Fibroblast of lung (primary cell): ENCODE results near the gene SMAD2. TPM values are rescaled to one million over a fixed set of nuclear protein-coding genes. Genes with fewer than 3 reads are reported as not detected.

Source experiments
- DNase-seq, 2 donors: peaks; one replicate each; pipeline versions ENCODE4 v3.0.0 to v3.0.0-alpha.2; 2010; ENCODE audit warnings: low read depth in 2 of 2
- H2AFZ ChIP-seq: 2 replicates; pipeline ENCODE4 v1.5.1; 2012; ENCODE audit warnings: low read length, control low read depth, inconsistent platforms
- H3K27ac ChIP-seq: 2 replicates; pipeline ENCODE4 v1.5.1; 2011; ENCODE audit warnings: low read length, control low read depth; ENCODE audit not compliant: insufficient read depth
- H3K27me3 ChIP-seq: 2 replicates; pipeline ENCODE4 v1.5.1; 2011; ENCODE audit warnings: mild to moderate bottlenecking, low read length; ENCODE audit not compliant: control insufficient read depth, insufficient read depth
- H3K36me3 ChIP-seq: 2 replicates; pipeline ENCODE4 v1.5.1; 2011; ENCODE audit warnings: low read length; ENCODE audit not compliant: control insufficient read depth, insufficient read depth
- H3K4me1 ChIP-seq: 2 replicates; pipeline ENCODE4 v1.5.1; 2011; ENCODE audit warnings: low read length; ENCODE audit not compliant: control insufficient read depth, insufficient read depth; ENCODE audit errors: extremely low read depth
- H3K4me2 ChIP-seq: 2 replicates; pipeline ENCODE4 v1.5.1; 2011; ENCODE audit warnings: low read length, control low read depth; ENCODE audit not compliant: insufficient read depth; ENCODE audit errors: extremely low read depth
- H3K4me3 ChIP-seq, 4 experiments: fragments of 200-600 bp in 1 of 4; sonication (generic) in 1 of 4; replicated peaks in 1 of 4; 2 replicates each; pipeline ENCODE4 v1.5.1; 2011 to 2016; ENCODE audit warnings: low read length in 4 of 4, low read depth in 3 of 4, mild to moderate bottlenecking in 3 of 4, control low read depth in 2 of 4, inconsistent platforms in 1 of 4, mixed read lengths in 1 of 4; ENCODE audit not compliant: insufficient read depth in 1 of 4; ENCODE audit errors: control extremely low read depth in 1 of 4
- H3K79me2 ChIP-seq: 2 replicates; pipeline ENCODE4 v1.5.1; 2012; ENCODE audit warnings: mild to moderate bottlenecking, low read length, inconsistent platforms; ENCODE audit not compliant: control insufficient read depth, insufficient read depth
- H3K9ac ChIP-seq: 2 replicates; pipeline ENCODE4 v1.5.1; 2011; ENCODE audit warnings: mild to moderate bottlenecking, low read length, control low read depth; ENCODE audit not compliant: insufficient read depth
- H3K9me3 ChIP-seq: 2 replicates; pipeline ENCODE4 v1.5.1; 2012; ENCODE audit warnings: low read depth, low read length; ENCODE audit not compliant: control insufficient read depth, insufficient read depth
- H4K20me1 ChIP-seq: 2 replicates; pipeline ENCODE4 v1.5.1; 2011; ENCODE audit warnings: low read length; ENCODE audit not compliant: control insufficient read depth, insufficient read depth; ENCODE audit errors: extremely low read depth
- EZH2 ChIP-seq: IDR thresholded peaks from 2 replicates; pipeline ENCODE4 v1.5.1; 2012; ENCODE audit warnings: low read length, control low read depth, mild to moderate bottlenecking; ENCODE audit errors: missing control alignments
- polyA plus RNA-seq, 2 donors: library from polyadenylated mRNA; depleted of rRNA in 1 of 2; stranded (reverse) in 1 of 2; unstranded in 1 of 2; fragments of >200 nt; gene quantifications; 2 replicates each; pipeline ENCODE4 v1.2.1, GENCODE V29; 2011 to 2012; ENCODE audit warnings: missing spikeins in 1 of 2
- total RNA-seq: library from RNA; depleted of rRNA; stranded (reverse); fragments of >200 nt; gene quantifications from 2 replicates; pipeline ENCODE4 v1.2.1, GENCODE V29; 2014
- TF ChIP-seq, protein P1 (sequence below), 2 donors: IDR thresholded peaks in 1 of 2; conservative IDR thresholded peaks in 1 of 2; 1 replicate in 1 of 2; 2 replicates in 1 of 2; pipeline ENCODE4 v1.5.1; 2011 to 2012; ENCODE audit warnings: low read length in 2 of 2, control low read depth in 1 of 2, inconsistent platforms in 1 of 2, low read depth in 1 of 2, mild to moderate bottlenecking in 1 of 2

The SMAD2 gene
- total and polyA plus RNA-seq, 2 donors (not counting 1 experiment from before 2014, with no cell fraction given) = 76.0 to 111 TPM

DNA sequence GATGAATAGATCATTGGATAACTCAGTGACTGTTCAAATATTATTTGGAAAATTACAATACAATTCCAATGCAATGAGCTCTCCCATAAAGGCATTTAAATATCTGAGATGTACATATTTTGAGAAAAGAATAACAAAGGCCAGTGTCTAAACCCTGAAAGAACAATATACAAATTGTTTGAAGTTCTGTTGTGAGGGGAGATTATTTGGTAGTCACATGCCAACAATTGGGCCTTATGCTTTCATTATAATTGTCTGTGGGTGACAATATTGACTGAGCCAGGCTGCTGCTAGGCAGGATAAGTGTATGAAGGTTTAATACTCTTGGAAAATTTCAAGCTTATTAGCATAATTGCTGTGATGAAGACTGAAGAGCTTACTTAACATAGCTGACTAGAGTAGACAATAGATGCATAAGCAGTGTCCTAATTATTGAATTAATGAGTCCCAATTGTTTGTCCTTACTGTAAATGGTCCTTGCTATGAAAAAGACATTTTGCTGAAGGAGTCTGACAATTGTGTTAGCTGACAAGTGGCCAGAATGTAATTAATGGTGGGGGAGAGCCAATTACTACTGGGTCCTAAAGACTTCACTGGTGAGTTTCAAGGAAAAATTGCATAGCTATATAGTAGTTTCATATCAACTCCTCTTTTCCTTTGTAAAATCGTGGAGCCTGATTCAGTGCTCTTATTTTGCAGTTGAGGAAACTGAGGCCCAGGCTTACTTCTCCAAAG, 5.0 kb upstream of the SMAD2 start:
- no peaks in the 10 kb centered on the region for H4K20me1 ChIP-seq
- H2AFZ ChIP-seq = no peak overlapping the region
- TF ChIP-seq, protein P1, sequence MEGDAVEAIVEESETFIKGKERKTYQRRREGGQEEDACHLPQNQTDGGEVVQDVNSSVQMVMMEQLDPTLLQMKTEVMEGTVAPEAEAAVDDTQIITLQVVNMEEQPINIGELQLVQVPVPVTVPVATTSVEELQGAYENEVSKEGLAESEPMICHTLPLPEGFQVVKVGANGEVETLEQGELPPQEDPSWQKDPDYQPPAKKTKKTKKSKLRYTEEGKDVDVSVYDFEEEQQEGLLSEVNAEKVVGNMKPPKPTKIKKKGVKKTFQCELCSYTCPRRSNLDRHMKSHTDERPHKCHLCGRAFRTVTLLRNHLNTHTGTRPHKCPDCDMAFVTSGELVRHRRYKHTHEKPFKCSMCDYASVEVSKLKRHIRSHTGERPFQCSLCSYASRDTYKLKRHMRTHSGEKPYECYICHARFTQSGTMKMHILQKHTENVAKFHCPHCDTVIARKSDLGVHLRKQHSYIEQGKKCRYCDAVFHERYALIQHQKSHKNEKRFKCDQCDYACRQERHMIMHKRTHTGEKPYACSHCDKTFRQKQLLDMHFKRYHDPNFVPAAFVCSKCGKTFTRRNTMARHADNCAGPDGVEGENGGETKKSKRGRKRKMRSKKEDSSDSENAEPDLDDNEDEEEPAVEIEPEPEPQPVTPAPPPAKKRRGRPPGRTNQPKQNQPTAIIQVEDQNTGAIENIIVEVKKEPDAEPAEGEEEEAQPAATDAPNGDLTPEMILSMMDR (conservative IDR thresholded peaks at IDR 0.05 in 1 of 2, IDR thresholded peaks at IDR 0.05 in 1 of 2; ENCODE audit: low read depth in 1 of 2, low read length in 2 of 2) = no peak
- TF ChIP-seq EZH2 = no peak
- no peaks in the 10 kb centered on the region for H3K36me3 ChIP-seq
- H3K9me3 ChIP-seq = no peaks in the 10 kb centered on the region
- H3K79me2 ChIP-seq = no peaks in the 10 kb centered on the region
- H3K27me3 ChIP-seq = peaks cover 9% of the 10 kb centered on the region
- H3K4me2 ChIP-seq = no peak overlapping the region
- no peak overlapping the region for H3K27ac ChIP-seq
- no peak overlapping the region for H3K9ac ChIP-seq
- H3K4me3 ChIP-seq = no peak overlapping the region
- no peak for DNase-seq
- H3K4me1 ChIP-seq = no peaks in the 10 kb centered on the region

DNA sequence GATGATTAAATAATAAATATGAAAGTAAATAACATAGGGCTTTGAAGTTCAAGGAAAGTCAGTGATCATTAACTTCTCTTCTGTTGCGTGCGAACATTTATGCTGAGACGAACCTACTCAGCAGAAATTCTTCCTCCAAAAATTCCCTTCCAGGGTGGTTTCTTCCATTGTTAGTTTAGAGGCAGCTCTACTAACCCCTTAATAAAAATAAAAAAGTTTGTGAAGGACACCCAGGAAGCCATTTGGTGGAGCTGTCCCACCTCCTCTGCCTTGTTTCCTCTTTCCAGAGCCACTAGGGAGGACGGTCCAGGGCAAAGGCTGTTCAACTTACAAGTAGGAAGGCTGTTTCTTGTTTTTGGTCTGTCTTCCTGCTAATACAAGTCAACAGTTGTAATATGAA, 2.1 kb upstream of the SMAD2 start:
- no peaks in the 10 kb centered on the region for H3K36me3 ChIP-seq
- TF ChIP-seq EZH2 = no peak
- TF ChIP-seq, protein P1 (conservative IDR thresholded peaks at IDR 0.05 in 1 of 2, IDR thresholded peaks at IDR 0.05 in 1 of 2; ENCODE audit: low read depth in 1 of 2, low read length in 2 of 2) = no peak

DNA sequence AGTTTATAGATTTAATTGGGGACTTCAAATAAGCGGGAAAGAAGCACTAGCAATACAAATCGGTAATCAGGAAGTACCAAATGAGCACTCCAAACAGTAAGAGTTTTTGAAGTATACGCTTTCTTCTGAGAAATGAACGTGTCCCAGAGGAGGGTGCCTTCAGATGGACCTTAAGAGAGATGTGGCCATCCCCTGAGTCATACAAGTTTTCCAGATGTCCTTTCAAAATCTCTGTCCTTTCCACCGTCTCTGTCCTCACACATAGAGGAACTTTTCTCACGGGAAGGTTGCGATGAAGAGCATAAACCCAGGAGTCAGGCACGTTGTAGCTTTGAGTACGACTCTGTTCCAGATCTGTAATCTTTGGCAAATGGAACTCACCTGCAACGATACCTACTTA, 1.7 kb upstream of the SMAD2 start:
- Histone ChIP-seq H3K4me1 (no peaks in the 10 kb centered on the region), H3K4me3 (peak overlapping the region in 1 of 4 experiments; percentile 62), H3K27me3 (peaks cover 6% of the 10 kb centered on the region), H4K20me1 (no peaks in the 10 kb centered on the region), H3K27ac (no peak overlapping the region), H3K4me2 (no peak overlapping the region), H2AFZ (no peak overlapping the region), H3K36me3 (no peaks in the 10 kb centered on the region), H3K9me3 (no peaks in the 10 kb centered on the region), H3K79me2 (peaks cover 24% of the 10 kb centered on the region), H3K9ac (no peak overlapping the region)
- DNase-seq = no peak
- TF ChIP-seq, protein P1 (conservative IDR thresholded peaks at IDR 0.05 in 1 of 2, IDR thresholded peaks at IDR 0.05 in 1 of 2; ENCODE audit: low read depth in 1 of 2, low read length in 2 of 2) = no peak
- TF ChIP-seq EZH2 = no peak

More for the DNA sequence above, 2.1 kb upstream of the SMAD2 start:
- H2AFZ ChIP-seq = no peak overlapping the region
- peaks cover 21% of the 10 kb centered on the region for H3K79me2 ChIP-seq
- no peak overlapping the region for H3K9ac ChIP-seq
- H3K27ac ChIP-seq = no peak overlapping the region
- DNase-seq = no peak
- peaks cover 6% of the 10 kb centered on the region for H3K27me3 ChIP-seq
- no peak overlapping the region for H3K4me2 ChIP-seq
- H3K4me1 ChIP-seq = no peaks in the 10 kb centered on the region
- H4K20me1 ChIP-seq = no peaks in the 10 kb centered on the region
- H3K9me3 ChIP-seq = no peaks in the 10 kb centered on the region
- no peak overlapping the region for H3K4me3 ChIP-seq
